ENCODE data around the gene SH3PXD2A.

- no peak for TF ChIP-seq CTCF (IDR thresholded peaks at IDR 0.05 in 2 of 3, conservative IDR thresholded peaks at IDR 0.05 in 1 of 3; ENCODE audit: insufficient read depth in 2 of 3, low read depth in 1 of 3, low read length in 3 of 3)
- TF ChIP-seq CXXC5 (CRISPR knock-in tag; IDR thresholded peaks at IDR 0.05) = no peak
- no peak for TF ChIP-seq KLF6 (CRISPR knock-in tag; IDR thresholded peaks at IDR 0.05; ENCODE audit: borderline replicate concordance)
- no peak for TF ChIP-seq SRF (CRISPR knock-in tag; IDR thresholded peaks at IDR 0.05)
- TF ChIP-seq, protein P1, sequence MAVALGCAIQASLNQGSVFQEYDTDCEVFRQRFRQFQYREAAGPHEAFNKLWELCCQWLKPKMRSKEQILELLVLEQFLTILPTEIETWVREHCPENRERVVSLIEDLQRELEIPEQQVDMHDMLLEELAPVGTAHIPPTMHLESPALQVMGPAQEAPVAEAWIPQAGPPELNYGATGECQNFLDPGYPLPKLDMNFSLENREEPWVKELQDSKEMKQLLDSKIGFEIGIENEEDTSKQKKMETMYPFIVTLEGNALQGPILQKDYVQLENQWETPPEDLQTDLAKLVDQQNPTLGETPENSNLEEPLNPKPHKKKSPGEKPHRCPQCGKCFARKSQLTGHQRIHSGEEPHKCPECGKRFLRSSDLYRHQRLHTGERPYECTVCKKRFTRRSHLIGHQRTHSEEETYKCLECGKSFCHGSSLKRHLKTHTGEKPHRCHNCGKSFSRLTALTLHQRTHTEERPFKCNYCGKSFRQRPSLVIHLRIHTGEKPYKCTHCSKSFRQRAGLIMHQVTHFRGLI (CRISPR knock-in tag; IDR thresholded peaks at IDR 0.05) = no peak
Measured at GRCh38 chr10:103852856-103853255, 2.5 kb downstream of the SH3PXD2A start.

All from K562 (cell line).